AG09319 (cell line): ENCODE measurements around the gene TICRR.
"Not testable (repeated sequence)": the region's sequence is repeated elsewhere in the genome, so short reads cannot be mapped to it uniquely, and the experiment has no call there.

Source experiments
- DNase-seq: peaks from one replicate; pipeline ENCODE4 v3.0.0-alpha.2; 2010; ENCODE audit warnings: low read depth; ENCODE audit errors: extremely low read depth
- CTCF ChIP-seq: IDR thresholded peaks from 2 replicates; pipeline ENCODE4 v1.5.1; 2011; ENCODE audit warnings: low read depth, mild to moderate bottlenecking, inconsistent platforms, low read length, moderate library complexity

Gene TICRR

GRCh38 chr15:89533861-89534544 is 41.3 kb upstream of the TICRR start:
- DNase-seq: no peak
- no peak for TF ChIP-seq CTCF

- DNase-seq: no peak
- no peak for TF ChIP-seq CTCF
Observed at GRCh38 chr15:89539027-89539426, 36.2 kb upstream of the TICRR start.

- TF ChIP-seq CTCF: no peak
Observed at GRCh38 chr15:89542369-89542768, 32.9 kb upstream of the TICRR start.

GRCh38 chr15:89543389-89543788 is 31.9 kb upstream of the TICRR start:
- no peak for TF ChIP-seq CTCF
- DNase-seq: no peak

More at GRCh38 chr15:89542369-89542768, 32.9 kb upstream of the TICRR start:
- DNase-seq: no peak

GRCh38 chr15:89549138-89549537 is 26.1 kb upstream of the TICRR start:
- not testable (repeated sequence) for DNase-seq

- TF ChIP-seq CTCF: no peak
Observed at GRCh38 chr15:89550427-89550826, 24.8 kb upstream of the TICRR start.

GRCh38 chr15:89551550-89551949 is 23.7 kb upstream of the TICRR start:
- no peak for DNase-seq
- no peak for TF ChIP-seq CTCF

More at GRCh38 chr15:89550427-89550826, 24.8 kb upstream of the TICRR start:
- no peak for DNase-seq

GRCh38 chr15:89553632-89554031 is 21.6 kb upstream of the TICRR start:
- DNase-seq: no peak

More at GRCh38 chr15:89553632-89554031, 21.6 kb upstream of the TICRR start:
- TF ChIP-seq CTCF: no peak
